SK-N-SH treated with all-trans-retinoic acid at 6 μM for 48 hours (cell line): ENCODE measurements around the gene CSN3.

Experiments used
- ATAC-seq: fragments of 200-7000 bp; cut with Tn5 transposase; 3 replicates; pipeline ENCODE4 v1.9.1; 2020; ENCODE audit warnings: mild to moderate bottlenecking, moderate library complexity
- ARNTL ChIP-seq: fragments of 450-650 bp; formaldehyde crosslinking; IDR thresholded peaks from 2 replicates; pipeline ENCODE4 v1.5.0; 2020; ENCODE audit warnings: low read depth, mild to moderate bottlenecking, moderate library complexity, borderline replicate concordance
- BACH2 ChIP-seq: fragments of 250-450 bp; sonication (Bioruptor Pico); IDR thresholded peaks from 2 replicates; pipeline ENCODE4 v1.9.0; 2021; ENCODE audit warnings: mild to moderate bottlenecking, borderline replicate concordance
- GLIS3 ChIP-seq: fragments of 250-450 bp; sonication (Bioruptor Pico); IDR thresholded peaks from 2 replicates; pipeline ENCODE4 v1.5.0; 2020; ENCODE audit warnings: mild to moderate bottlenecking, moderate library complexity
- OSR1 ChIP-seq: fragments of 250-450 bp; sonication (Bioruptor Pico); IDR thresholded peaks from 2 replicates; pipeline ENCODE4 v1.8.0; 2022; ENCODE audit warnings: moderate library complexity, mild to moderate bottlenecking, inconsistent platforms
- PPARA ChIP-seq: fragments of 250-450 bp; sonication (Bioruptor Pico); IDR thresholded peaks from 2 replicates; pipeline ENCODE4 v1.5.0; 2020; ENCODE audit warnings: mild to moderate bottlenecking, borderline replicate concordance
- RARB ChIP-seq: fragments of 250-450 bp; sonication (Bioruptor Pico); IDR thresholded peaks from 2 replicates; pipeline ENCODE4 v1.8.0; 2021; ENCODE audit warnings: mild to moderate bottlenecking, moderate library complexity
- SNAI2 ChIP-seq: fragments of 250-450 bp; sonication (Bioruptor Pico); IDR thresholded peaks from 2 replicates; pipeline ENCODE4 v1.5.0; 2020; ENCODE audit warnings: mild to moderate bottlenecking, moderate library complexity
- TCF4 ChIP-seq: fragments of 250-450 bp; sonication (Bioruptor Pico); IDR thresholded peaks from 2 replicates; pipeline ENCODE4 v1.8.0; 2021; ENCODE audit warnings: mild to moderate bottlenecking, moderate library complexity, borderline replicate concordance
- ZC3H10 ChIP-seq: fragments of 250-450 bp; sonication (Bioruptor Pico); IDR thresholded peaks from 2 replicates; pipeline ENCODE4 v1.5.1; 2021; ENCODE audit warnings: mild to moderate bottlenecking, moderate library complexity
- ZNF565 ChIP-seq: fragments of 450-650 bp; formaldehyde crosslinking; conservative IDR thresholded peaks from 2 replicates; pipeline ENCODE4 v1.5.0; 2020; ENCODE audit warnings: low read depth, mild to moderate bottlenecking, moderate library complexity
- TF ChIP-seq, protein P1 (sequence below): fragments of 250-450 bp; sonication (Bioruptor Pico); IDR thresholded peaks from 2 replicates; pipeline ENCODE4 v1.5.0; 2020; ENCODE audit warnings: mild to moderate bottlenecking, moderate library complexity

Gene CSN3

DNA sequence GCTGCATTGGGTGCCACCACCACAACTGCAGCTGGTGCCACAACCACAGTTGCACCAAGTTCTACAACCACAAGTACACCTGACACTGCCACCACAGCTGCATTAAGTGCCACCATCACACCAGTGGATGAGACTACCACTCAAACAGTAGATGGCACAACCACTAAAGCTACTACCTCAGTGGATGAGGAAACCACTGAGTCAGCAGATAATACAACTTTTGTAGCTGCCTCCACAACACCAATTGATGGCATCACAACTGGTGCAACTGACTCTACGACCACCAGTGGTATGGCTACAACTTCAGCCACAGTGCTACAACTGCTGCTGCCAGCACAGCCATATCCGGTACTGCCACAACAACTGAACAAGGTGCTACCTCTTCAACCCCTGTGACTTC lies 57.2 kb downstream of the CSN3 start (continued):
- TF ChIP-seq, protein P1, sequence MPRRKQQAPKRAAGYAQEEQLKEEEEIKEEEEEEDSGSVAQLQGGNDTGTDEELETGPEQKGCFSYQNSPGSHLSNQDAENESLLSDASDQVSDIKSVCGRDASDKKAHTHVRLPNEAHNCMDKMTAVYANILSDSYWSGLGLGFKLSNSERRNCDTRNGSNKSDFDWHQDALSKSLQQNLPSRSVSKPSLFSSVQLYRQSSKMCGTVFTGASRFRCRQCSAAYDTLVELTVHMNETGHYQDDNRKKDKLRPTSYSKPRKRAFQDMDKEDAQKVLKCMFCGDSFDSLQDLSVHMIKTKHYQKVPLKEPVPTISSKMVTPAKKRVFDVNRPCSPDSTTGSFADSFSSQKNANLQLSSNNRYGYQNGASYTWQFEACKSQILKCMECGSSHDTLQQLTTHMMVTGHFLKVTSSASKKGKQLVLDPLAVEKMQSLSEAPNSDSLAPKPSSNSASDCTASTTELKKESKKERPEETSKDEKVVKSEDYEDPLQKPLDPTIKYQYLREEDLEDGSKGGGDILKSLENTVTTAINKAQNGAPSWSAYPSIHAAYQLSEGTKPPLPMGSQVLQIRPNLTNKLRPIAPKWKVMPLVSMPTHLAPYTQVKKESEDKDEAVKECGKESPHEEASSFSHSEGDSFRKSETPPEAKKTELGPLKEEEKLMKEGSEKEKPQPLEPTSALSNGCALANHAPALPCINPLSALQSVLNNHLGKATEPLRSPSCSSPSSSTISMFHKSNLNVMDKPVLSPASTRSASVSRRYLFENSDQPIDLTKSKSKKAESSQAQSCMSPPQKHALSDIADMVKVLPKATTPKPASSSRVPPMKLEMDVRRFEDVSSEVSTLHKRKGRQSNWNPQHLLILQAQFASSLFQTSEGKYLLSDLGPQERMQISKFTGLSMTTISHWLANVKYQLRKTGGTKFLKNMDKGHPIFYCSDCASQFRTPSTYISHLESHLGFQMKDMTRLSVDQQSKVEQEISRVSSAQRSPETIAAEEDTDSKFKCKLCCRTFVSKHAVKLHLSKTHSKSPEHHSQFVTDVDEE (CRISPR knock-in tag) = no peak
- TF ChIP-seq ARNTL (CRISPR knock-in tag) = no peak
- TF ChIP-seq SNAI2 (CRISPR knock-in tag) = no peak
- no peak for TF ChIP-seq BACH2 (CRISPR knock-in tag)
- TF ChIP-seq TCF4 (CRISPR knock-in tag) = no peak
- no peak for TF ChIP-seq RARB (CRISPR knock-in tag)
- TF ChIP-seq ZNF565 (CRISPR knock-in tag) = no peak

DNA sequence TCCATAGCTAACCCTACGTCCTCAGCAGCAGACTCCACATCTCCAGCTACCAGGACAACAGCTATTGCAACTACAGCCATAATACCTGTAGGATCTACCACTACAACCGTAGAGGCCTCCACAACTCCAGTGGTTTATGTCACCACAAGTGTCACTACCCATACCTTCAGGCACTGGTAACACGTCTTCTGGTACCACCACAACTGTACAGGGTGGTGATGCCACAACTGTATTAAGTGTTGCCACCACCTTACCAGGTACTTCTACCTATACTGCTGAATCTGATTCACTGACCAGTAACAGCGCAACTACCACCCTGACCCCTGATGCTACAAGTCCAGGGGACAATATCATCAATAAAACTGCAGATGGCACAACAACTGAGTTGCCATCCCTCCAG lies 57.8 kb downstream of the CSN3 start:
- no peak for ATAC-seq
- no peak for TF ChIP-seq ZC3H10 (CRISPR knock-in tag)
- no peak for TF ChIP-seq OSR1 (CRISPR knock-in tag)
- TF ChIP-seq PPARA (CRISPR knock-in tag) = no peak
- no peak for TF ChIP-seq GLIS3 (CRISPR knock-in tag)
- TF ChIP-seq, all 23 proteins: peak for 0
